ENCODE data around the gene PAM.

PAM gene

GRCh38 chr5:103075442-103075841 is 320.3 kb downstream of the PAM start:
- no peak for DNase-seq

Measured in fibroblast of skin of right biceps (primary cell).